UCSD-AML1 (cell line): ENCODE results near the gene NOG.

ENCODE experiments used
- DNase-seq: peaks from one replicate; lab custom pipeline; 2025; ENCODE audit not compliant: unreplicated experiment; lab: John Stamatoyannopoulos, UW

NOG gene

DNA sequence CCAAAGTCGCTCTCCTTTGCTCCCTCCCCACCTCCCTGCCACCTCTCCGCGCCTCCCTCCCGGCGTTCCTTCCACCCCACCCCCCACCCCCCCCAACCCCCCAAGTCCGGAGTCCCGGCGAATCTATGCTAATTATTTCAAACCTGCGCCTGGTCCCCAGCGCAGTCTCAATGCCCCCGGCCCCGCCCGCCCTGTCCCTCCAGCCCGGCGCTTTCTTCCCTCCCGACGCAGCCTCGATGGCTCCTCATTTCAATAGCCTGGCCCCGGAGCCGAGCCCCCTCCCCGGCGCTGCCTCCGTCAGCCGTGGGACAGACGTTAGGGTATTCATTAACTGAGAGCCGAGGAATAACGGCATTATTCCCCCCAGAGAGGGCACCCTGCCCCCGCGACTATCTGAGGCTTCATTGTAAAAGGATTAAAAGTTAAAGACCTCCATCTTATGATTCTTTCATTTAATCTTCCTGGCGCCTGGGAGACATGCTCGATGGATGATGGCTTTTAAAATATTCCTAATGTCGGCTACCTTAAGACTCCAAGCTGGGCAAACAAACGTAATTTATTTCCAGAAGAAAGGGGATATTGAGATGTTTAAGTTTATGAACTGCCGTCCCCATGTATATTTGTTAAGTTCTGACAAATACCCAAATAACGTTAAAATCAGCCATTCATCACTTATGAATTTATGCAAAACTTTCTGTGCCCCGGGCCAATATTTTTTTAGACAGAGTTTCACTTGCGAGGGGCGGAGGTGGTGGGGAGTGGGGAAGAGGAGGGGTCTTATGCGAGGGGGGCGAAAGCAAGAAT is 3.4 kb downstream of the NOG start:
- DNase-seq: no peak

DNA sequence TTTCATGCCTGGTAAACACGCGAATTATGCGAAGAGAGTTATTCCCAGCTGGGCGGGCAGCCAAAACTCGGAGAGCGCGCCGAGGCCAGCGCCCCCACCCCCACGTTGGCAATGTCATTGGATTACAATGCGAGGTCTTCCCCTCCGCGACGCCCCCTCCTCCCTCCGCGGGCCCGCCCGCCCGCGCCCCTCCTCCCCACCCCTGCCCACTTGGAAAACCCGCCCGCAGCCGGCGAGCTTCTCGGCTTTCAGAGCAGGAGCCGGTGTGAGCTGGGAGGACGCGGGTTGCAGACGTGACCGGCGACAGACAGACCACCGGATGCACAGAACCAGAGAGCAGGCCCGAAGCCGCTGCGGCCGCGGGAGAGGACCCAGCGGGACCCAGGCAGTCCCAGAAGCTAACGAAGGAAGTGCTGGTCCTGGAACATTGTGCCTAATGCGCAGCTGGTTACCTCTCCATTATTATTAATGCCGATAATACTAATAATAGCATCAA is 4.0 kb downstream of the NOG start:
- no peak for DNase-seq

DNA sequence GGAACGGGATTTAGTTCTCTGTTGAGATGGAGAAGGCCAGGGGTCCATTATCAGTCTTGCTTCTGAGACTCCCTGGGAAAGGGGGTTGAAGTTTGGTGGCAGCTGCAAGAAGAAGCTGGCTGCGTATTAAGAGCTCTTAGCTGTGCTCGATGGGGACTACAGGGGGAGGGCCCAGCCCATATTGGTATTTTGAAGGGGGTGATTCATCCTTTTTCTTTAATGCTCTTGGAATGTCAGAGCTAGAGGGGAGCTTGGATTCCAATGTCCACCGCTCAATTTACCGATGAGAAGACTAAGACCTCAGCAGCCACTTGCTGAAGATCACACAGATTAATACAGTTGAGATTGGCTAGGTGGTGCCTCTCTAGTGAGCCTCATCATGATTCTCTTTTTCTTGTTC is 5.0 kb downstream of the NOG start:
- DNase-seq: no peak

DNA sequence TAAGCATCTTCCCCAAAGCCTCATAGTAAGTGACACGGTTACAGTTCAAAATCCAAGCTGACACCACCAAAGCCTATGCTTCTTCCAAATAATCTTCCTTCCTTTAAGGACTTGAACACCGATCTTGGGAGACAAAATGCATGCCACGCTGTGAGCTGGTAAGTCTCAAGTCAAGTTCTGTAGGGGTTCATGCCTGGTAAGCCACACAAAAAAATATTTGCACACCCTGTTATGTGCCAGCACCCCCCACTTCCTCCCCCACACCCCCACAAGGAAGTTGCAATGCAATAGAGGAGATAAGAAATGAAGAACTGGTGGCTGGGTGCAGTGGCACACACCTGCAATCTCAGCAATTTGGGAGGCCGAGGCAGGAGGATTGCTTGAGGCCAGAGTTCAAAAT is 5.6 kb downstream of the NOG start:
- DNase-seq: no peak

DNA sequence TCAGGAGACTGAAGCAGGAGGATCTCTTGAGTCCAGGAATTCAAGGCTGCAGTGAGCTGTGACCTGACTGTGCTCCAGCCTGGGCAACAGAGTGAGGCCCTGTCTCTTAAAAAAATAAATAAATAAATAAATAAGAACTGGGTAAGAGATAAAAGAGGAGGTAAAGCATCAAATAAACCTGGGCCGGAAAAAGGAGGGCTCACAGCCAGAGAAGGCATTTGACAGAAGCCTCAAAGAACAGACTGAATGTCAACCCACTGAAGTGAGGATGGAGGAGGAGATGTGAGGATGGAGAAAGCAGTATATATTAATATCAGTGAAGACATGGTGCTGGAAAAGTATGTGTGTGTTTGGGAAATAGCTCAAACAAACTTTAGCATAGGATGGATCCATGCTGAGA is 6.1 kb downstream of the NOG start:
- no peak for DNase-seq

DNA sequence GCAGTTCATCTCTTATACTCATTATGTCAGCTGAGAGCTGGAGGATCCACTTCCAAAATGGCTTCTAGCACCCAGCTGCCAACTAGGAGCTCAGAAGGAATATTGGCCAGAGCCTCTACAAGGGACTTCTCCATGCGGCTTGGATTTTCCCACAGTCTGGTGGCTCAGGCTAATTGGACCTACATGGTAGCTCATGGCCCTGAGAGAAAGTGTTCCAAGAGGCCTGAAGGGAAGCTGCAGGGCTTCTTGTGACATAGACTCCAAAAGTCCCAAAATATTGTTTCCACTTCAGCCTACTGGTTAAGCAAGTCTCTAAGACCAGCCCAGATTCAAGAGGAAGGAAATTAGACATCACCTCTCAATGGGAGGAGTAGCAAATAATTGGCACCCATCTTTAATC is 6.8 kb downstream of the NOG start:
- DNase-seq: no peak

DNA sequence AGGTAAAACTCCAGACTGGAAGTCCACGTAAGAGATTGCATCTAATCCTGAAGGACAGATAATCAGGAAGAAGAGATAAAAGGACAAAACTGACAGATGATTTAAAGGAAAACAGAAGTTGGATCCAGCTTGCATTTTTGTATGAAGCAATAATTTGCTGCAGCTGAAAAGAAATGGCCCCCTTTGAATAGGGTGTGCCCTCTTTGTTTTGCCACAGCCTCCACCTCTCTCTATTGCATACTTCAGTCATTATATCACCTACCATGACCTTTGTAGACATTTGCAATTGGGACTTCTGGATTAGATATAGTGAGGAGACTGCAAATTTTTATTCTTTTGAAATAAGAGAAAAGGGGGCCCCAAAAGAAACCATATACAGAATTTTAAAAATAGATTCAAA is 8.1 kb downstream of the NOG start:
- no peak for DNase-seq

DNA sequence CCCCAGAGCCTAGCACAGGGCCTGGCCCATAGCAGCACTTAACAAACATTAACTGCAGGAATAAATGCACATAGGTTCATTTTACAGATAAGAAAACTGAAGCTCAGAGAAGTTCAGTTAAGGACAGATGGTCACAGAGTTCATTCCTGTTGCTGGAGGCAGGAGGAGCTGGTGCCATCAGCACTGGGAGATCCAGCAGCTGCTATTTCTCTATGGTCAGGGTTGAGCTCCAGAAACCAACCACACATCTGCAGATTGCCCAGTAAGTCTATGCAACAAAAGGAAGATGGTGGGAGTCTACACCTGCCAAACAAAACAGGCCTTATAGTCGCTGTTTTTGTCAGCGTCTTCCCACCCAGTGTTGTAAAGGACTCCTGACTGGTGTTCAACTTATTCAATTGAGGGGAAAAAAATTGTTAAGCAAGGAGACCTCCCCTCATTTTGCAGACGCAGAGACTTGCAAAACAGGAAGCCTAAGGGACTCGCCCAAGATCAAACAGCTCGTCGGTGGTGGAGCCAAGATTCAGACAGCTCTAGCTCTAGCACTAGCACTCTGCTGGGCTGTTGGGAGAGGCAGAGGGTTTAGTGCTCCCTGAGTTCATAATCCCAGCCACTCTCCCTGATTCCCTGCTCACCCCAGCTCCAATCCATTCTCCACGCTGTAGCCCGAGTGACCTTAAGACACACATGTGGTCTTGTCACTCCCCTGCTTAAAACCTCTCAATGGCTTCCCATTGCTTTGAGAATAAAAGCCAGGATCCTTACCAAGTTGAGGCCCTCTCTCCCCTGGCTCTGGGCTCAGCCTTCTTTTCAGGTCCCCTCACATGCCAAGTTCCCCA is 9.0 kb downstream of the NOG start:
- DNase-seq: no peak

DNA sequence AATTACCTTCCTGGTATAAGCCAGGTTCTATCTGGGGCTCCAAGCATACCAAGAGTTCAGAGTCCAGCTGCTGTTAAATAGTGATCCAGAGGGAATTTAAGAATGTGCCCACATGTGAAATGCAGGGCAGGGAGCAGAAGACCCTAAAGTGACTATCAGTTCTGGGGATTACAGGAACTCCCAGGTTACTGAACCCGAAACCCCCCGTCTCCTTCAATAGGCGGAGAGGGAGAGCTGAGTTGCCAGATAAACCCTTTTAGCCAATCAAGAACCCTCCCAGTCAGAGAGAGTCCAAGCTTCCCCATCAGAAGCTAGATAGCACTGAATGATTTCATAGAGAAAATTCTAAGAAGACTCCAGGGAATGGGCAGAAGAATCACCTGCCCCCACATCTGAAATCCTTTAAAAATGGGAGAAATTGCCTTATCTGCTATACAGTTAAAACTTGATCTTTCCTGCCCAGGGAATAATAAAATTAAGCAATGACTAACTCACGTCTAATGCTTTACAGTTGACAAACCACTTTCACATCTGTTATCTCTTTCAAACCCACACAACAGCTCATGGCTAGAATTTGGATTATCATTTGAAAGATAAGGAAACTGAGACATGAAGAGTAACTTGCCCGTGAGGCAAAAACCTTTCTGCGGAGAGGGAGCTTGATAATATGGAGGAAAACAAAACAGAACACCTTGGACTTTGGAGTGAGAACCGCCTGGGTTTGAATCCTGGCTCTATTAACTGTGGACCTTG is 10.2 kb downstream of the NOG start:
- DNase-seq: no peak

DNA sequence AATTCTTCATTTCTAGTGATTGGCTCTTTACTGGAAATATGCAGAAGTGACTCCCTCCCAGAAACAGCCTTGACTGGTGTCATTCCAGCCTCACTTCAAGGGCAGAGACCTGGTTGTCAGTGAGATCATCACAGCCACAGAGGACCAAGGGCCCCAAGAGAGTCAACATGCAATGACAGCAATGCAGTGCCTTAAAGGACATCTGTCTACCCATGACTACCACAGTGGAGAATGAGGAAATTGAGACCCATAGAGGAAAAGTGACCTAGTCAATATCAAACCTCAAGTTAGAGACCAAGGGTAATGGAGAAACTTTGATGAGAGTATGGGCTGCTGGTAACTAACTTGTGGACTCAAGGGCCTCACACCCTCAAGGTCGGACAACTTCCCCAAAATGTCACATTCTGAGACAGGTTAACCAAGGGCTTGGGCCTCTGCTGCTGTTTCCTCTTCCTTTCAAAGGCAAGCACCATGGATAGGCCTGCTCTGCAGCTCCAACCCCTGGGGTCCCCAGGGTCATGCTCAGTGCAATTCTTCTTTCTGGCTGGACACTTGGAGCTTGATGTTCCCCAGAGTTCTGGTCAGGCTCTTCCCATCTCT is 11.3 kb downstream of the NOG start:
- peak; percentile 26 for DNase-seq

DNA sequence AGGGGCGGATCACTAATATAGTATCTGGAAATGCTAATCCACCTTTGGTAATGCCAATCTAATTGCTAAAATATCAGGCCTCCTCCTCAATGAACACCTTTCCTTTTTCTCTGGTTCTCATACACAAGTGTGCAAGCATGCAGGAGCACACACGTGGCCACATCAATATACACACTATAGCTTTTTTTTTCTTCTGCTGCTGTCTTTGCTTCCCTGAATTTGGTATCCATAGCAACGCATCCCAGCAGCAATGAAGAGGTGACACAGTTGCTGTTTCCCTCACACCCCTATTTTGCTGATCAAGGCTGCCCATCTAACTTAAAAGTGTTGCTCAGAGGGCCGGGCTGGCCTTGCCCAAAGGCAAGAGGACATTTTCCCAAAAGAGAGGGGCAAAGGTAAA is 15.4 kb downstream of the NOG start:
- no peak for DNase-seq

DNA sequence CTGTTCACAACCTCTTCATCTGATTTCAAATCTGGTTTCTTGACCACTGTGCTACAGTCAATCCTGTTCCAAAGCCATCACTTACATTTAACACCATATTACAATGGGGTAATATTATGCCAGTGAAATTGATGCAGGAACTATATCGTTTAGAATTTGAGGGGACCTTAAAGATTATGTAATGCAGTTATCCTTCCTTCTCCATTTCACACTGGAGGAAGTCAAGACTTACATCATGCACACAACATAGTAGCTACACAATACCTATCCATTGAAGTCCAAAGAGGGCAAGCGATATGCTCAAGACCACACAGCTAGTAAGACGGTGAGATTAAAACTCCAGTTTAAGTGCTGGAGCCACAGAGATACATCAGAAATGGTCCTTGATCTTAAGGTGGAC is 16.8 kb downstream of the NOG start:
- DNase-seq: no peak

DNA sequence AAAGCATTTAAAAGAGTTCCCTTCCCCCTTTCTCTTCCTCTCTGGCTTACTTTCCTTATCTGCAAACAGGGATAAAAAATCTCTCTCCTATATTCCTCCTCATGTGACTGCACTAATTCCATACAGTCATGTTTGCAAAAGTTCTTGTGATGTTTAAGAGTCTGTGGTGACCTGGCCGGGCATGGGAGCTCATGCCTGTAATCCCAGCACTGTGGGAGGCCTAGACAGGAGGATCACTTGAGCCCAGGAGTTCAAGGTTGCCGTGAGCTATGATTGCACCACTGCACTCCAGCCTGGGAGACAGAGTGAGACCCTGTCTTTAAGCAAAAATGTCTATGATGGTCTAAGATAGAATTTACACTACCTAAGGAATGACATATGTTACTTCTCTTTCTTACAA is 19.6 kb downstream of the NOG start:
- no peak for DNase-seq

DNA sequence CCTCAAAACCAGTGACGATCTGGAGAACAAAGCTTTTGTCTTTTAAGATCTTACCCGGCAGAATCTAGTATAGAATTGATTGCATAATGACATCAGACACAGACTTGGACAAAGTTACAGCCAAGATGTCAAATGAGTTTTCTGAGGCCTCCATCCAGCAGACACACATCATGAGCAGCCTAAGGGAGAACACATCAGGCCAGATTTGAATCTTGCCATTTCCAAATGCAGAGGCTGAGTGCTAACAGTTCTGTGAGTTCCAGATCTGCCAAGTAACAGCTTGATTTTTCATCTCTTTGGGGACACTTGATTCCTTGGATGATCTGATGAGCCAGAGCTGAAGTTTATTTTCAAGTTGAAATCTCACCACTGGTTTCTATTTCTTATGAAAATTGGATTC is 21.0 kb downstream of the NOG start:
- no peak for DNase-seq

DNA sequence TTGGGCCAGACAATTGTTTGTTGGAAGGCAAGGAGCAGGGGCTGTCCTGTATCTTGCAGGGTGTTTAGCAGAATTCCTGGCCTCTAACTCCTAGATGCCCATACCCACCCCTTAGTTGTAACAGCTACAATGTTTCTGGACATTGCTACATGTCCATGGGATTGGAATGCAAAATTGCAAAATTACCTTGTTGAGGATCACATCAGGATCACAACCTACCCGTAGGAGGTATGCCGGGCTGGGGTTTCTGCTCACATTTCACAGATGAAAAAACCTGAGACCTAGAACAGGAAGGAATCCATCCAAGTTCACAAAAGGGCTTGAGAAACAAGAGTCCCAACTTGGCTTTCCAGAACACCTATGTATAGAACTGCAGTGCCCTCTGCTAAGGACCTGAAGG is 22.7 kb downstream of the NOG start:
- no peak for DNase-seq

DNA sequence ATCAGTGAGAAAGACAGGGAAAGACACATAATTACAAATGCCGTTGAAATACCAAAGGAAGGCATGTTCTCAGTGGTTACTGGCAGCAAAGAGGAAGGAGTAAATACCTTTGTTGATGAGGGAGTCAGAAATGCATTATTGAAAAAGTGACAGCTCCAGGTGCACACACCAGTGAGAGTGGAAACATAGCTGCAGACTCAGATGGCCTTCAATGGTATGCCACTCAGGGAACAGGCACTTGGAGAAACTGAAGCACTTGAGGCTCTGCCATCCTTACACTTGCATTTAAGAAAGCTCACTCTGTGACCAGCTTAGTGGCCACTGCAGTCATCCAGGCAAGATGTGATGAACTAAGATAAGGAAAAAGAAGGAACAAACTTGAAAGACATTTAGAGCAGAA is 29.9 kb downstream of the NOG start:
- no peak for DNase-seq

DNA sequence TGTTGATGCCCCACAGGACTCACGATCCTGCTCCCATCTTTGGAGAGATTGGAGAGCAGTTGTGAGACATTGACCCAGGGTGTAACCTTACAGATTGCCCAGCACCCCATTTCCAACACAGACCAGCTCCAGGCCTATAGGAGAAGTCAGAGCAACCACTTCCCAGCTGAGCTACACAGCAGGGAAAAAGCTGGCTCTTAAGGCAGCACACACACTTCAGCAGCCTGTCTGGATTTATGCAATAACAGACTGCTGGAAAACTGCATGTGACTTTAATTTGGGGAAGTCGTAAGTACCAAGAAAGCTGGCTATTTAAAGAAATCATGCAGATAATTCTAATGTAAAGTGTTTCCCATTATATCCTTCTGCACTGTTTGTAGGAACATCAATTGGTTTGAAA is 30.8 kb downstream of the NOG start:
- DNase-seq: no peak

DNA sequence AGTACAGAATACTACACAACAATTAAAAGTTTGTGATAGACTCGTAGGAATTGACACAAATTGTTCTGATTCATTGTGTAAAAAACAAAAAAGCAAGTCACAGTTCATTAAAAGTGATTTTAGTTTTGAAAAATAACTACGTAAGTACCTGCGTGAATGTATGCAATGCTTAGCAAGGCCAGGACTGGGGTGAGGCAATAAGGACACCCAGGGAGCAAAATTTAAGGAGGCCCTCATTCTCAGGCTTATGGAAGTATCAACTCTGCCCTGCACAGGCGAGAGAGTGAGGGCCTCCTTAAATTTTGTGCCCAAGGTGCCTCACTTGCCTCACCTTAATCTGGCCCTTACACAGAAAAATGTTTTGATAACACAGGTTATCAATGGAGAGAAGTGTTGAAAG is 31.4 kb downstream of the NOG start:
- no peak for DNase-seq

DNA sequence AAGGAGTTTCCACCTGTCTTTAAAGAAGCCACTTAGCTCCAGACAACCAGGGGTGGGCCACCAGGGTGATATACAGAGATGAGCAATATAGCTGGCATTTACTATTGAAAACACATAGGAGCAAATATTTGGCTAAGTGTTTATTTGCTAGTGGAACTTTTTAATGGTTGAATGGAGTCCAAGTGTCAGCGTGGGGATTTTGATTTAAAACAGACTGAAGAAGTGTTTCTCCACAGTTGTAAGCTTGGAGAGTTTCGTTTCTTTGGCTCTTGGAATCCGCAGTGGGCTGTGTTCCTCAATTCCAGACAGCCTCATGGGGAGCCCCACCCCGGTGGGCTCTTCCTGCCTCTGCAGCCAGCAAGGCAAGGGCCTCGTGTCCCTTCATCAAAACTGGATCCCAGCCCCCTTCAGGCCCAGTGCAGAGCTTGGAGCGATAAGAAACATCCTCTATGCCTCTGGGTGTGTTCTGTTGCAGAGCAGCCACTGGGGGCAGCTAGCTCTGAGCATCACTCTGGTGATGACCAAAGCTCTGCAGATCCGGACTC is 36.1 kb downstream of the NOG start:
- no peak for DNase-seq

DNA sequence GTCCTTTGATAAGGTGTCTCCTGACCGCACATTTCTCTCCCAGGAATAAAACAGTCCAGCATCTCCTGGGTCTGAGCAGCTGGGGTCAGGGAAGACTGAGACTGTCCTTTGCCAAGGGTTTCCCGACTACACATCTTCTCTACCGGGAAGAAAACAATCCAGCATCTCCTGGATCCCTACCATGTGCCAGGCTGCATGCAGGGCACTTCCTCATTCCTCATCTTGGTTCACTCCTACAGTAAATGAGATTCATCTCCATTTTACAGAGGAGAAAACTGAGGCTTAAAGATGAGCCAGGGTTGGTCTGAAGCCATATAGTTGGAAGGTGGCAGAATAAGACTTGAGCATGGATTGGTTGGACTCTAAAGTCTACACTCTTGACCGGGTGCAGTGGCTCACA is 36.7 kb downstream of the NOG start:
- DNase-seq: no peak

DNA sequence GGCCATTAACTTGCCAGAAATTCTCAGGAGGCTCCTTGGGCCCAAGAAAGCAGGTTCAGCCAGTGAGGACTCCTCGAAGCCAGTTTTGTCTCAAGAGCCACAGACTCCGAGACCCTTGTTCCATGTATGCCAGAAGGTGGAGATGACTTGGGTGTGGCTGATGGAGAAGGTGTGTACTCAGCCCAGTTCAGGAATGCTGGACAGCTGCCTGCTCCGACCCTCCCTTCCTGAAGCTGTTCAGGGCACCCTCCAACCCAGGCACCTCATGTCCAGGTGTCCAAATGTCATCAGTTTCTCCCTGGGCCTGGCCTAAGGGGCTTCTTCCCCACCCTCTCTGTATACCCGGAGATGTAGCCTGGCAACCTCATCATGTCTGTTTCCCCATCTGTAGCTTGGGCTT is 40.2 kb downstream of the NOG start:
- no peak for DNase-seq
